Measurements from ENCODE around the gene TCF7L2. TPM values are rescaled to one million over a fixed set of nuclear protein-coding genes. Genes with fewer than 3 reads are reported as not detected.

TCF7L2 gene
- total RNA-seq, 2 experiments from 2014 or later, result 1.3 to 8.5 TPM

GRCh38 chr10:113089551-113089950 is 139.5 kb downstream of the TCF7L2 start:
- intact Hi-C loops (cut with micrococcal nuclease; ENCODE audit: unreplicated experiment), result no loop called here
- no peaks in the 10 kb centered on the region for H3K9me2 ChIP-seq (ENCODE audit: insufficient read depth, low read length)
- H3K79me2 ChIP-seq (ENCODE audit: insufficient read depth, low read depth, low read length), result no peaks in the 10 kb centered on the region
- H3K4me1 ChIP-seq (ENCODE audit: insufficient read depth, low read length, poor library complexity, severe bottlenecking), result no peaks in the 10 kb centered on the region
- POLR2A ChIA-PET, result interaction anchor here (0.7 to 1.2 kb wide), 3 partner anchors 10 to 915 kb away, joined by 3 to 4 read pairs (median 3); no protein-coding TSS in a partner anchor
- H3K4me2 ChIP-seq (ENCODE audit: low read length), result no peak overlapping the region
- 0 out of 2 replicates have a peak, but pooled peaks cover 3% of the 10 kb centered on the region for H4K20me1 ChIP-seq (ENCODE audit: insufficient read depth, low read length)
- H3K27ac ChIP-seq (ENCODE audit: low read depth, low read length, poor library complexity, severe bottlenecking), result no peak overlapping the region
- DNase-seq (ENCODE audit: low spot score), result no peak
- H3K4me3 ChIP-seq (ENCODE audit: low read depth, low read length, poor library complexity, severe bottlenecking), result no peak overlapping the region
- CTCF ChIA-PET (ENCODE audit: unreplicated experiment), result no interaction called here
- H3K36me3 ChIP-seq (ENCODE audit: insufficient read depth, low read length), result no peaks in the 10 kb centered on the region
- H2AFZ ChIP-seq (ENCODE audit: low read length), result no peak overlapping the region
- TF ChIP-seq, protein P1, sequence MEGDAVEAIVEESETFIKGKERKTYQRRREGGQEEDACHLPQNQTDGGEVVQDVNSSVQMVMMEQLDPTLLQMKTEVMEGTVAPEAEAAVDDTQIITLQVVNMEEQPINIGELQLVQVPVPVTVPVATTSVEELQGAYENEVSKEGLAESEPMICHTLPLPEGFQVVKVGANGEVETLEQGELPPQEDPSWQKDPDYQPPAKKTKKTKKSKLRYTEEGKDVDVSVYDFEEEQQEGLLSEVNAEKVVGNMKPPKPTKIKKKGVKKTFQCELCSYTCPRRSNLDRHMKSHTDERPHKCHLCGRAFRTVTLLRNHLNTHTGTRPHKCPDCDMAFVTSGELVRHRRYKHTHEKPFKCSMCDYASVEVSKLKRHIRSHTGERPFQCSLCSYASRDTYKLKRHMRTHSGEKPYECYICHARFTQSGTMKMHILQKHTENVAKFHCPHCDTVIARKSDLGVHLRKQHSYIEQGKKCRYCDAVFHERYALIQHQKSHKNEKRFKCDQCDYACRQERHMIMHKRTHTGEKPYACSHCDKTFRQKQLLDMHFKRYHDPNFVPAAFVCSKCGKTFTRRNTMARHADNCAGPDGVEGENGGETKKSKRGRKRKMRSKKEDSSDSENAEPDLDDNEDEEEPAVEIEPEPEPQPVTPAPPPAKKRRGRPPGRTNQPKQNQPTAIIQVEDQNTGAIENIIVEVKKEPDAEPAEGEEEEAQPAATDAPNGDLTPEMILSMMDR (conservative IDR thresholded peaks at IDR 0.05; ENCODE audit: low read length), result no peak
- no peak for TF ChIP-seq EZH2phosphoT487 (IDR thresholded peaks at IDR 0.05; ENCODE audit: borderline replicate concordance, low read depth, low read length)
- no TSS peak for BruUV-seq (replicated peaks)
- H3K9me3 ChIP-seq (ENCODE audit: low read length), result no peaks in the 10 kb centered on the region

- Histone ChIP-seq H4K20me1 (ENCODE audit: insufficient read depth, low read length) (0 out of 2 replicates have a peak, but pooled peaks cover 3% of the 10 kb centered on the region), H3K9me2 (ENCODE audit: insufficient read depth, low read length) (no peaks in the 10 kb centered on the region), H3K4me2 (ENCODE audit: low read length) (no peak overlapping the region), H3K4me1 (ENCODE audit: insufficient read depth, low read length, poor library complexity, severe bottlenecking) (no peaks in the 10 kb centered on the region), H3K79me2 (ENCODE audit: insufficient read depth, low read depth, low read length) (no peaks in the 10 kb centered on the region), H2AFZ (ENCODE audit: low read length) (no peak overlapping the region), H3K4me3 (ENCODE audit: low read depth, low read length, poor library complexity, severe bottlenecking) (no peak overlapping the region), H3K9me3 (ENCODE audit: low read length) (no peaks in the 10 kb centered on the region), H3K27ac (ENCODE audit: low read depth, low read length, poor library complexity, severe bottlenecking) (no peak overlapping the region), H3K36me3 (ENCODE audit: insufficient read depth, low read length) (no peaks in the 10 kb centered on the region)
- no peak for DNase-seq (ENCODE audit: low spot score)
- TF ChIP-seq, protein P1 (conservative IDR thresholded peaks at IDR 0.05; ENCODE audit: low read length), result no peak
- no peak for TF ChIP-seq EZH2phosphoT487 (IDR thresholded peaks at IDR 0.05; ENCODE audit: borderline replicate concordance, low read depth, low read length)
- intact Hi-C loops (cut with micrococcal nuclease; ENCODE audit: unreplicated experiment), result no loop called here
- BruUV-seq (replicated peaks), result no TSS peak
- POLR2A ChIA-PET, result no interaction called here
- CTCF ChIA-PET (ENCODE audit: unreplicated experiment), result no interaction called here
Measured at GRCh38 chr10:113091920-113092319, 141.9 kb downstream of the TCF7L2 start.

GRCh38 chr10:113093188-113094113 is 143.4 kb downstream of the TCF7L2 start:
- BruUV-seq (replicated peaks), result no TSS peak
- Histone ChIP-seq H3K27ac (ENCODE audit: low read depth, low read length, poor library complexity, severe bottlenecking) (no peak overlapping the region), H3K4me2 (ENCODE audit: low read length) (no peak overlapping the region), H3K36me3 (ENCODE audit: insufficient read depth, low read length) (no peaks in the 10 kb centered on the region), H3K4me1 (ENCODE audit: insufficient read depth, low read length, poor library complexity, severe bottlenecking) (no peaks in the 10 kb centered on the region), H2AFZ (ENCODE audit: low read length) (no peak overlapping the region), H3K79me2 (ENCODE audit: insufficient read depth, low read depth, low read length) (no peaks in the 10 kb centered on the region), H3K4me3 (ENCODE audit: low read depth, low read length, poor library complexity, severe bottlenecking) (no peak overlapping the region), H4K20me1 (ENCODE audit: insufficient read depth, low read length) (0 out of 2 replicates have a peak, but pooled peaks cover 3% of the 10 kb centered on the region), H3K9me2 (ENCODE audit: insufficient read depth, low read length) (no peaks in the 10 kb centered on the region), H3K9me3 (ENCODE audit: low read length) (no peaks in the 10 kb centered on the region)
- POLR2A ChIA-PET, result interaction anchor here (0.6 to 1.0 kb wide), 3 partner anchors 40 to 1154 kb away, joined by 3 to 4 read pairs (median 3); no protein-coding TSS in a partner anchor
- DNase-seq (ENCODE audit: low spot score), result no peak
- CTCF ChIA-PET (ENCODE audit: unreplicated experiment), result no interaction called here
- TF ChIP-seq, protein P1 (conservative IDR thresholded peaks at IDR 0.05; ENCODE audit: low read length), result no peak
- no peak for TF ChIP-seq EZH2phosphoT487 (IDR thresholded peaks at IDR 0.05; ENCODE audit: borderline replicate concordance, low read depth, low read length)
- intact Hi-C loops (cut with micrococcal nuclease; ENCODE audit: unreplicated experiment), result no loop called here
